Nasal cavity respiratory epithelium epithelial cell of viscerocranial mucosa (primary cell): ENCODE results near the gene SCML2. TPM values are rescaled to one million over a fixed set of nuclear protein-coding genes. Genes with fewer than 3 reads are reported as not detected.

Experiments used
- total RNA-seq: library from RNA; depleted of rRNA; stranded (reverse); fragments of >200 nt; gene quantifications from 2 replicates; pipeline ENCODE4 v1.2.3, GENCODE V29; 2014

The SCML2 gene
- 0.43 and 1.0 TPM in 2 replicates for total RNA-seq

GRCh38 chrX:18354369-18355223 lies at the start of gene SCML2:
SCML2 (minus strand) TSS chrX:18354688; CDS start chrX:18334071, 20,617 bp downstream.

GRCh38 chrX:18220786-18221185 lies 133.7 kb downstream of the SCML2 start, which contains the start of gene BEND2:
BEND2 (minus strand) TSS chrX:18220886; CDS start chrX:18220750, 136 bp downstream.

Other genes starting within 250 kb of the SCML2 start
- gene BEND2, start 133.8 kb downstream of the SCML2 start, total RNA-seq: not detected in 2 replicates
- gene CDKL5, start 70.9 kb upstream of the SCML2 start, total RNA-seq: 5.8 and 7.3 TPM in 2 replicates